GM21529 (cell line): ENCODE data around the gene UBQLN4.

ENCODE experiments used
- ATAC-seq: cut with Tn5 transposase; IDR thresholded peaks from one replicate; pipeline ENCODE4 v1.9.1; 2021; ENCODE audit not compliant: unreplicated experiment

The UBQLN4 gene

GRCh38 chr1:156053768-156054499 lies at the start of gene UBQLN4:
UBQLN4 (minus strand) TSS chr1:156053798; CDS start chr1:156053701, 97 bp downstream.
- ATAC-seq, result peak; percentile 50

- no peak for ATAC-seq
These were observed 49.3 kb upstream of the UBQLN4 start for GRCh38 chr1:156102633-156103511.

GRCh38 chr1:156101880-156102279 lies 48.3 kb upstream of the UBQLN4 start:
- no peak for ATAC-seq

GRCh38 chr1:156100205-156100995 lies 46.8 kb upstream of the UBQLN4 start:
- ATAC-seq, result no peak

- ATAC-seq, result no peak
These were observed 45.7 kb upstream of the UBQLN4 start for GRCh38 chr1:156099282-156099681.

- no peak for ATAC-seq
These were observed 45.2 kb upstream of the UBQLN4 start for GRCh38 chr1:156098784-156099183.

GRCh38 chr1:156097499-156098178 lies 44.0 kb upstream of the UBQLN4 start:
- no peak for ATAC-seq

- peak; percentile 65 for ATAC-seq
These were observed 43.2 kb upstream of the UBQLN4 start for GRCh38 chr1:156096640-156097391.

- ATAC-seq, result no peak
These were observed 42.4 kb upstream of the UBQLN4 start for GRCh38 chr1:156095906-156096508.

- ATAC-seq, result no peak
These were observed 38.0 kb upstream of the UBQLN4 start for GRCh38 chr1:156091610-156092009.

- no peak for ATAC-seq
These were observed 37.2 kb upstream of the UBQLN4 start for GRCh38 chr1:156090840-156091188.

GRCh38 chr1:156090138-156090839 lies 36.7 kb upstream of the UBQLN4 start:
- ATAC-seq, result no peak

- ATAC-seq, result no peak
These were observed 36.1 kb upstream of the UBQLN4 start for GRCh38 chr1:156089704-156090103.

- ATAC-seq, result no peak
These were observed 32.7 kb upstream of the UBQLN4 start for GRCh38 chr1:156086256-156086662.

GRCh38 chr1:156083800-156084790 lies 30.5 kb upstream of the UBQLN4 start:
- no peak for ATAC-seq

- peak; percentile 52 for ATAC-seq
These were observed 28.9 kb upstream of the UBQLN4 start, which contains the start of gene MEX3A for GRCh38 chr1:156082309-156083091. MEX3A (minus strand) TSS chr1:156082465; CDS start chr1:156081998, 467 bp downstream.

- ATAC-seq, result no peak
These were observed 28.3 kb upstream of the UBQLN4 start for GRCh38 chr1:156081917-156082308.
